H1 (cell line): ENCODE results near the gene PPP1R13B. TPM values are rescaled to one million over a fixed set of nuclear protein-coding genes. Genes with fewer than 3 reads are reported as not detected.

Experiments
- CTCF ChIA-PET: fragments of 300-600 bp; sonication (Branson Sonifier 250); formaldehyde crosslinking; loops from one replicate; lab custom pipeline; 2021; ENCODE audit not compliant: partially characterized antibody; lab: Charles Lee
- POLR2A ChIA-PET: fragments of 300-600 bp; sonication (Branson Sonifier 250); formaldehyde crosslinking; loops from one replicate; lab custom pipeline; 2021; ENCODE audit warnings: inconsistent platforms; ENCODE audit not compliant: partially characterized antibody; lab: Charles Lee
- DNase-seq, 2 experiments: peaks; one replicate each; pipeline versions ENCODE4 v3.0.0 to v3.0.0-alpha.2; 2010 to 2022; ENCODE audit warnings: low spot score in 2 of 2, low read depth in 1 of 2, mixed read lengths in 1 of 2
- FAIRE-seq: peaks from 2 replicates; lab custom pipeline; 2011; peaks lifted over from hg19 to GRCh38; lab: Jason Lieb, UNC
- H2AFZ ChIP-seq: 2 replicates; pipeline ENCODE4 v1.8.1; 2012; ENCODE audit warnings: low read length, inconsistent platforms
- H2AK5ac ChIP-seq: 2 replicates; pipeline ENCODE4 v1.6.1; 2013; ENCODE audit warnings: low read depth, low read length
- H2BK120ac ChIP-seq: replicated peaks from 2 replicates; pipeline ENCODE3; 2013; ENCODE audit warnings: low read depth, low read length, inconsistent platforms
- H2BK12ac ChIP-seq: 2 replicates; pipeline ENCODE4 v1.6.1; 2013; ENCODE audit warnings: low read depth, low read length
- H2BK15ac ChIP-seq: 2 replicates; pipeline ENCODE4 v1.6.1; 2013; ENCODE audit warnings: low read length
- H2BK20ac ChIP-seq: 2 replicates; pipeline ENCODE4 v1.6.1; 2013; ENCODE audit warnings: low read length
- H2BK5ac ChIP-seq: 2 replicates; pipeline ENCODE4 v1.6.1; 2013; ENCODE audit warnings: low read depth, low read length
- H3K14ac ChIP-seq: 2 replicates; pipeline ENCODE4 v1.6.1; 2013; ENCODE audit warnings: inconsistent platforms; ENCODE audit not compliant: insufficient read length
- H3K18ac ChIP-seq: 2 replicates; pipeline ENCODE4 v1.6.1; 2013; ENCODE audit warnings: low read length; ENCODE audit errors: extremely low read depth
- H3K23ac ChIP-seq: 2 replicates; pipeline ENCODE4 v1.6.1; 2013; ENCODE audit warnings: inconsistent platforms; ENCODE audit not compliant: insufficient read length
- H3K23me2 ChIP-seq: 2 replicates; pipeline ENCODE4 v1.6.1; 2013; ENCODE audit warnings: low read depth, low read length
- H3K27ac ChIP-seq: 2 replicates; pipeline ENCODE4 v1.6.1; 2011; ENCODE audit warnings: low read depth, low read length, inconsistent platforms
- H3K27me3 ChIP-seq, 4 experiments: replicated peaks in 1 of 4; 1 replicate in 1 of 4; 2 replicates in 3 of 4; pipeline versions ENCODE4 v1.6.1 to v1.8.1; 2011 to 2013; ENCODE audit warnings: low read length in 3 of 4, mild to moderate bottlenecking in 3 of 4, inconsistent platforms in 2 of 4, mixed read lengths in 2 of 4, moderate library complexity in 1 of 4; ENCODE audit not compliant: control insufficient read depth in 3 of 4, insufficient read depth in 3 of 4; ENCODE audit errors: extremely low read depth in 1 of 4
- H3K36me3 ChIP-seq, 4 experiments: 2 replicates each; pipeline versions ENCODE4 v1.6.1 to v1.8.1; 2011 to 2013; ENCODE audit warnings: mild to moderate bottlenecking in 4 of 4, low read length in 3 of 4, moderate library complexity in 2 of 4, control low read depth in 1 of 4, inconsistent platforms in 1 of 4; ENCODE audit not compliant: insufficient read depth in 4 of 4, control insufficient read depth in 2 of 4
- H3K4ac ChIP-seq: replicated peaks from 2 replicates; pipeline ENCODE3; 2013; ENCODE audit warnings: low read length, low read depth, mixed read lengths, inconsistent platforms; ENCODE audit not compliant: insufficient read length
- H3K4me1 ChIP-seq, 4 experiments: replicated peaks in 1 of 4; 1 replicate in 1 of 4; 2 replicates in 3 of 4; pipeline versions ENCODE4 v1.6.1 to v1.8.1; 2011 to 2013; ENCODE audit warnings: low read length in 3 of 4, inconsistent platforms in 2 of 4, mixed read lengths in 1 of 4; ENCODE audit not compliant: insufficient read depth in 4 of 4, control insufficient read depth in 3 of 4
- H3K4me2 ChIP-seq, 2 experiments: 2 replicates each; pipeline versions ENCODE4 v1.6.1 to v1.8.1; 2011 to 2013; ENCODE audit warnings: low read depth in 2 of 2, low read length in 2 of 2, control low read depth in 1 of 2, inconsistent platforms in 1 of 2, mild to moderate bottlenecking in 1 of 2; ENCODE audit not compliant: insufficient read depth in 1 of 2
- H3K4me3 ChIP-seq, 4 experiments: fragments of 200-600, 300-600 bp in 1 of 4; sonication (generic), shearing (Covaris generic), sonication (Bioruptor Twin) in 1 of 4; 2 replicates each; pipeline versions ENCODE4 v1.5.1 to v1.8.1; 2011 to 2016; ENCODE audit warnings: low read length in 4 of 4, low read depth in 3 of 4, control low read depth in 2 of 4, inconsistent platforms in 2 of 4, mild to moderate bottlenecking in 2 of 4, mixed read lengths in 1 of 4, moderate library complexity in 1 of 4; ENCODE audit not compliant: insufficient read depth in 2 of 4; ENCODE audit errors: extremely low read depth in 1 of 4
- H3K56ac ChIP-seq: replicated peaks from 2 replicates; pipeline ENCODE3; 2013; ENCODE audit warnings: low read depth, mild to moderate bottlenecking, mixed read lengths, low read length, inconsistent platforms; ENCODE audit not compliant: insufficient read length
- H3K79me1 ChIP-seq: 2 replicates; pipeline ENCODE4 v1.6.1; 2013; ENCODE audit warnings: low read depth, low read length, control low read depth
- H3K79me2 ChIP-seq, 2 experiments: 2 replicates each; pipeline versions ENCODE4 v1.6.1 to v1.8.1; 2012 to 2013; ENCODE audit warnings: low read length in 2 of 2, mild to moderate bottlenecking in 2 of 2, inconsistent platforms in 1 of 2; ENCODE audit not compliant: insufficient read depth in 2 of 2, control insufficient read depth in 1 of 2
- H3K9ac ChIP-seq, 4 experiments: replicated peaks in 1 of 4; 1 replicate in 1 of 4; 2 replicates in 3 of 4; pipeline versions ENCODE4 v1.6.1 to v1.8.1; 2011 to 2013; ENCODE audit warnings: low read depth in 3 of 4, low read length in 3 of 4, control low read depth in 2 of 4, mild to moderate bottlenecking in 2 of 4, moderate library complexity in 2 of 4, inconsistent platforms in 1 of 4; ENCODE audit errors: extremely low read depth in 1 of 4
- H3K9me3 ChIP-seq, 2 experiments: 2 replicates each; pipeline versions ENCODE4 v1.6.1 to v1.8.1; 2012 to 2013; ENCODE audit warnings: mild to moderate bottlenecking in 2 of 2, moderate library complexity in 2 of 2, control low read depth in 1 of 2, inconsistent platforms in 1 of 2, low read depth in 1 of 2, low read length in 1 of 2, mixed read lengths in 1 of 2; ENCODE audit not compliant: insufficient read depth in 2 of 2
- H4K20me1 ChIP-seq, 2 experiments: replicated peaks in 1 of 2; 2 replicates each; pipeline versions ENCODE3 to v1.8.1; 2011 to 2013; ENCODE audit warnings: inconsistent platforms in 2 of 2, low read length in 2 of 2, mild to moderate bottlenecking in 1 of 2; ENCODE audit not compliant: insufficient read depth in 2 of 2, control insufficient read depth in 1 of 2
- H4K5ac ChIP-seq: 2 replicates; pipeline ENCODE4 v1.6.1; 2013; ENCODE audit warnings: low read length, low read depth, mixed read lengths, inconsistent platforms; ENCODE audit not compliant: insufficient read length
- H4K8ac ChIP-seq: 2 replicates; pipeline ENCODE4 v1.8.0; 2013; ENCODE audit warnings: mild to moderate bottlenecking, moderate library complexity, low read length, inconsistent platforms; ENCODE audit not compliant: insufficient read depth; ENCODE audit errors: extremely low read depth
- H4K91ac ChIP-seq: replicated peaks from 2 replicates; pipeline ENCODE3; 2013; ENCODE audit warnings: low read length, mixed read lengths, inconsistent platforms; ENCODE audit not compliant: insufficient read length
- ASH2L ChIP-seq: fragments of 200-600, 300-600 bp; sonication (generic); IDR thresholded peaks from one replicate; pipeline ENCODE4 v1.7.1; 2017; ENCODE audit warnings: low read length
- ATF3 ChIP-seq: IDR thresholded peaks from 2 replicates; pipeline ENCODE4 v1.6.1; 2011; ENCODE audit warnings: low read depth, mild to moderate bottlenecking, low read length; ENCODE audit not compliant: insufficient read depth
- BACH1 ChIP-seq: IDR thresholded peaks from 2 replicates; pipeline ENCODE4 v1.6.1; 2012; ENCODE audit warnings: low read length, improper control_type of control experiment
- JUND ChIP-seq: IDR thresholded peaks from 2 replicates; pipeline ENCODE4 v1.6.1; 2011; ENCODE audit warnings: mild to moderate bottlenecking, improper control_type of control experiment, low read length
- MAFK ChIP-seq: IDR thresholded peaks from 2 replicates; pipeline ENCODE4 v1.6.1; 2012; ENCODE audit warnings: low read depth, mild to moderate bottlenecking, improper control_type of control experiment, low read length
- POLR2AphosphoS5 ChIP-seq: IDR thresholded peaks from 2 replicates; pipeline ENCODE4 v1.6.1; 2011; ENCODE audit warnings: low read depth, low read length
- RAD21 ChIP-seq, 2 experiments: IDR thresholded peaks in 1 of 2; conservative IDR thresholded peaks in 1 of 2; 2 replicates each; pipeline ENCODE4 v1.6.1; 2011; ENCODE audit warnings: low read depth in 2 of 2, low read length in 2 of 2, improper control_type of control experiment in 1 of 2, inconsistent platforms in 1 of 2, mild to moderate bottlenecking in 1 of 2, moderate library complexity in 1 of 2
- SP4 ChIP-seq: IDR thresholded peaks from 2 replicates; pipeline ENCODE4 v1.6.1; 2012; ENCODE audit warnings: low read length, inconsistent platforms
- SUZ12 ChIP-seq: fragments of 200-600 bp; sonication (generic); IDR thresholded peaks from 2 replicates; pipeline ENCODE4 v1.6.1; 2012; ENCODE audit warnings: mild to moderate bottlenecking, inconsistent platforms, low read length, moderate library complexity, mixed read lengths
- TAF1 ChIP-seq: IDR thresholded peaks from 2 replicates; pipeline ENCODE4 v1.6.1; 2011; ENCODE audit warnings: mild to moderate bottlenecking, low read depth, low read length
- TAF7 ChIP-seq: optimal IDR thresholded peaks from 2 replicates; pipeline ENCODE3; 2011; ENCODE audit warnings: low read depth, mild to moderate bottlenecking, inconsistent platforms, low read length, moderate library complexity, borderline replicate concordance
- TEAD4 ChIP-seq: IDR thresholded peaks from 2 replicates; pipeline ENCODE4 v1.6.1; 2012; ENCODE audit warnings: low read depth, low read length, inconsistent platforms, mixed read lengths
- WGBS, 2 experiments: shearing (Covaris generic) in 1 of 2; methylation state at CpG; one replicate each; pipeline versions ENCODE4 v1.1.6 to v1.1.7; 2013 to 2015; ENCODE audit warnings: low lambda C conversion rate in 2 of 2, mixed read lengths in 2 of 2, inconsistent platforms in 1 of 2, low coverage in 1 of 2, missing lambda C conversion rate in 1 of 2; ENCODE audit not compliant: insufficient replicate concordance in 2 of 2, insufficient coverage in 1 of 2, insufficient read length in 1 of 2; ENCODE audit errors: extremely low coverage in 1 of 2, missing lambda C conversion rate in 1 of 2; 5-methylcytosine and 5-hydroxymethylcytosine counted together
- polyA plus RNA-seq, 7 experiments: library from polyadenylated mRNA; depleted of rRNA in 3 of 7; stranded (reverse) in 5 of 7; unstranded in 2 of 7; fragments of >200 nt in 5 of 7; fragments of 200-250 nt in 2 of 7; gene quantifications; 1 replicate in 5 of 7; 2 replicates in 1 of 7; 4 replicates in 1 of 7; pipeline versions ENCODE4 v1.2.1 to v1.2.3, GENCODE V29; 2011 to 2013; ENCODE audit warnings: missing spikeins in 2 of 7, mixed read lengths in 2 of 7
- total RNA-seq: library from RNA; stranded (reverse); fragmentation: NEBNext Ultra II Directional; extraction: Animal tissue kit (Norgen Biotek cat#: 25700); gene quantifications from 2 replicates; pipeline ENCODE4 v1.2.1, GENCODE V29; 2021
- TF ChIP-seq, protein P1 (sequence below): IDR thresholded peaks from 2 replicates; pipeline ENCODE4 v1.6.1; 2012; ENCODE audit warnings: inconsistent platforms

Gene PPP1R13B
- total and polyA plus RNA-seq, 2 of the 8 experiments (the other 6 are each of a cell fraction or from before 2014, with no cell fraction given), result 2.6 to 8.9 TPM

DNA sequence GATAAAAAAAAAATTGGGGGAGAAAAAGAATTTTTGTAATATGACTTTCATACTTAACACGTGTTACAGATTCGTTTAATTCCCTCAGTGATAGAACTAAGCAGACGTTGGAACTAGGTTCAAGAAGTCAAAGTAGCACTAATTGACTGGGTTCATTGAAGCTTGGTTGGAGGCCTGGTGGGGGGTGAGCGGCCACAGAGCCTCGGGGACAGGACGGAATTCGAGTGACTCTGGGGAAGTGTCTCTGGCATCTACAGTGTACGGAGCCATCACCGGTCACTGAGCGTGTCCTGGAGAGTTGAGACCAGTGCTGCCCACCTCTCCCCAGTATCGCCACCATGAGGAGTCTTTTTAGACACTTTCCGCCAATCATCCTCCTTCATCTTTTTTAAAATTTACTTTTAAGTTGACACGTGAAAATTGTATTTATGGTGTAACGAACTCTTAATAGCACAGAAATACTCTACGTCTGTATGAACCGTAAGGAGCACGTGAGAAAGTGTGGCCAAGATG is 130.4 kb downstream of the PPP1R13B start:
- 87% methylated on average over 17 of the region's 17 CpGs; no CpG with 5 or more reads in 1 of the 2 experiments for WGBS, 2 experiments
- H3K23ac ChIP-seq, result no peak overlapping the region
- H4K91ac ChIP-seq, result no peak overlapping the region
- H3K9me3 ChIP-seq, result no peaks in the 10 kb centered on the region
- peaks cover 0 to 12% (median 5%) of the 10 kb centered on the region in 4 experiments; a peak in 6 of 7 replicates for H3K4me1 ChIP-seq
- POLR2A ChIA-PET, result interaction anchor here (1.5 to 1.7 kb wide), 3 partner anchors 8 to 11 kb away, joined by 4 to 11 read pairs (median 5); no protein-coding TSS in a partner anchor
- peaks cover 12 to 37% of the 10 kb centered on the region in 2 experiments for H4K20me1 ChIP-seq
- CTCF ChIA-PET, result interaction anchor here (0.6 to 2.5 kb wide), 2 partner anchors 19 to 799 kb away, joined by 3 to 9 read pairs; no protein-coding TSS in a partner anchor
- H3K79me1 ChIP-seq, result peaks cover 25% of the 10 kb centered on the region
- no peak overlapping the region for H3K56ac ChIP-seq
- no peak overlapping the region for H3K14ac ChIP-seq
- H4K5ac ChIP-seq, result no peak overlapping the region
- H2BK120ac ChIP-seq, result no peak overlapping the region
- peaks cover 4% of the 10 kb centered on the region; the same call in 1 of the 2 replicates for H3K23me2 ChIP-seq
- H3K9ac ChIP-seq, result no peak overlapping the region
- DNase-seq (no peak), FAIRE-seq (no peak)
- H2AFZ ChIP-seq, result no peak overlapping the region
- no peak overlapping the region for H2BK15ac ChIP-seq
- H2AK5ac ChIP-seq, result no peak overlapping the region
- peak overlapping the region in 3 of 4 experiments; percentile 60 to 84 (median 70); a peak in 5 of 8 replicates for H3K4me3 ChIP-seq
- no peaks in the 10 kb centered on the region for H3K27me3 ChIP-seq
- H2BK5ac ChIP-seq, result no peak overlapping the region
- no peak overlapping the region for H2BK12ac ChIP-seq
- no peak overlapping the region for H4K8ac ChIP-seq
- H3K4ac ChIP-seq, result no peak overlapping the region
- no peak overlapping the region for H2BK20ac ChIP-seq
- peaks cover 0 to 70% of the 10 kb centered on the region in 2 experiments; a peak in 3 of 4 replicates for H3K79me2 ChIP-seq
- no peak overlapping the region for H3K27ac ChIP-seq
- H3K36me3 ChIP-seq, result peaks cover 0 to 4% (median 0%) of the 10 kb centered on the region in 4 experiments; a peak in 2 of 8 replicates
- no peak overlapping the region for H3K18ac ChIP-seq
- H3K4me2 ChIP-seq, result peak overlapping the region; percentile 66 to 72
- TF ChIP-seq POLR2AphosphoS5, result no peak
- no peak for TF ChIP-seq MAFK
- TF ChIP-seq JUND, result no peak
- TF ChIP-seq ASH2L, result no peak
- TF ChIP-seq TAF1, result no peak
- no peak for TF ChIP-seq TAF7
- TF ChIP-seq BACH1, result no peak
- TF ChIP-seq TEAD4, result no peak
- TF ChIP-seq, protein P1, sequence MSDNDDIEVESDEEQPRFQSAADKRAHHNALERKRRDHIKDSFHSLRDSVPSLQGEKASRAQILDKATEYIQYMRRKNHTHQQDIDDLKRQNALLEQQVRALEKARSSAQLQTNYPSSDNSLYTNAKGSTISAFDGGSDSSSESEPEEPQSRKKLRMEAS, result no peak
- no peak for TF ChIP-seq SP4
- TF ChIP-seq SUZ12, result no peak
- TF ChIP-seq ATF3, result no peak
- no peak for TF ChIP-seq RAD21 (IDR thresholded peaks at IDR 0.05 in 1 of 2, conservative IDR thresholded peaks at IDR 0.05 in 1 of 2; ENCODE audit: low read depth in 2 of 2, low read length in 2 of 2)
